GM12878 (cell line): ENCODE results near the gene RTN4.

Experiments
- BCL11A ChIP-seq: IDR thresholded peaks from 2 replicates; pipeline ENCODE4 v1.6.1; 2011; ENCODE audit warnings: low read depth, low read length
- CTCF ChIP-seq, 3 experiments: IDR thresholded peaks in 2 of 3; conservative IDR thresholded peaks in 1 of 3; 2 replicates each; pipeline ENCODE4 v1.5.1; 2011; ENCODE audit warnings: low read depth in 3 of 3, low read length in 3 of 3, mild to moderate bottlenecking in 3 of 3, control low read depth in 2 of 3, moderate library complexity in 2 of 3, inconsistent platforms in 1 of 3, mixed read lengths in 1 of 3; ENCODE audit not compliant: control insufficient read depth in 2 of 3, insufficient read depth in 1 of 3; ENCODE audit errors: extremely low read depth in 1 of 3
- HDAC6 ChIP-seq: fragments of 200-600 bp; sonication (generic); IDR thresholded peaks from one replicate; pipeline ENCODE4 v1.8.0; 2017; ENCODE audit warnings: antibody characterized with exemption; ENCODE audit not compliant: unreplicated experiment
- POLR2A ChIP-seq: IDR thresholded peaks from 2 replicates; pipeline ENCODE4 v1.6.1; 2011; ENCODE audit warnings: low read depth, mild to moderate bottlenecking, low read length
- TCF7 ChIP-seq: IDR thresholded peaks from 2 replicates; pipeline ENCODE4 v1.6.1; 2014; ENCODE audit warnings: antibody characterized with exemption, borderline replicate concordance

DNA sequence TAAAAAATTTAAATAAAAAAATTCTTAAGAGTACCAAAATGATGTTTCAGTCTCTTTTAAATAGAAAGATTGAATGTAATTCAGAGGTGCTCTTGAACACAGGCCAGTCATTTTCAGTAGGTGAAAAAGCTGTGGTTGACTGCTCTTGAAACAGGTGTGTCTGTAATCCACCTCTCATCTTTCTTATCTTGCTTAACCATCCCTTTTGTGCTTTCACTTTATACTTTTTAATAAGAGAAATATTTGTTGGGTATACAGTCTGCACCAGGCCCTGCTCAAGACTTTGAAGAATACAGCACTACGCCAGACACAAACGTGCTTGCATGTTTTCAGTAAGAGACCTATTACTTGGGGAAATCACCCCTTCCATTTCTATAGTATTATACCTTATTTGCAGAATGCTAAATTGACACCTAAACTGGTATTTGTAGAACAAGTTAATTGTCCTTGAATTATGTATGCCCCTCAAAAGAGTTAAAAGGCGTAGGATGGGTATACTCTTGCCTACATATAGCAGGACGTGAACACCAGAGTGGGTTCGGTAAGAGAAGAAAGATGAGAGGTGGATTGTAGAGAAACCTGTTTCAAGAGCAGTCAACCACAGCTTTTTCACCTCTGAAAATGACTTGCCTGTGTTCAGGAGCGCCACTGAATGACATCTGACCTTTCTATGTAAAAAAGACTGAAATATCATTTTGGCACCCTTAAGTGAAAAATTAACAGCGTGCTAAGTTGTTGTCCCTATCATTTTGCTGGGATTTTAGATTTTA is 4.0 kb upstream of the RTN4 start:
- no peak for TF ChIP-seq CTCF (IDR thresholded peaks at IDR 0.05 in 2 of 3, conservative IDR thresholded peaks at IDR 0.05 in 1 of 3; ENCODE audit: control insufficient read depth in 2 of 3, extremely low read depth in 1 of 3, insufficient read depth in 1 of 3, low read depth in 3 of 3, low read length in 3 of 3)
- no peak for TF ChIP-seq POLR2A
- TF ChIP-seq BCL11A, result no peak
- TF ChIP-seq HDAC6, result no peak
- TF ChIP-seq TCF7, result no peak
